ENCODE measurements around the gene CST6. TPM values are rescaled to one million over a fixed set of nuclear protein-coding genes. Genes with fewer than 3 reads are reported as not detected.

Gene CST6
- total RNA-seq, 1 donor from 2014 or later = 2.3 TPM

DNA sequence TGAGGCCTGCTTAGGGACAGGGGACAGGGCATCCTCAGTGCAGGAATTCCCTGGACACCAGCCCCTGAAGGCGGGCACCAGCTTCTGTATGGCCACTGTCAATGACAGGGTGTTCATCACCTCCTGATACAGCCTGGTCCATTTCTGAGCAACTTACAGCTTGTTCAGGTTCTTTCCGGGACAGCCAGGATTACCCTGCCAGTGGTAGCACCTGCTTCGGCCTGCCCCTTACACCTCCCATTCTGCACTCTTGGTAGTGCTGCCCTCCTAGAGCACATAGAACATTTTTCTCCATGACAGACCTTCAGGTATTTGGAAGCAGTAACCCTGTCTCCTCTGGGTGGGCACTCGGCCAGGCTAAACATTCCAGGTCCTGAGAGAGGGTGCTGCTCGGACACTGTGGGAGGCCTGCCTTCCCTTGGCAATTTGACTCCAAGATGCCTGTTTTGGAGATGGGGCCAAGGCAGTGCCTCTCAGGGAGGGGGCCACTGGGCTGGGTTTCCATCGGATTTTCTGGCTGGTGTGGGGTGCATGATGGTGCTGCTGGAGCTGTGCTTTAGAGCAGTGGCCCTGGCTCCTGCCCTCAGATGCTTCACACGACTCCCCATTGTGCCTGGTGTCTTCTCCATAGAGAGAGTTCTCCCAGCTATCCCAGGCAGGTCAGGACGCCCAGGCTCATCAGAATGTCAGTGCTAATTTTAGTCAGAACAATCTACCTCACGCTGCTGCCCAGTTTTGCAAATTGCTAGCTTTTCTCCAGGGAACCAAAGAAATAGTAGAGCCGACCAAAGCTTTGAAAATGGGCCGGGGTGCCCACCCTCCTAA, 35.9 kb downstream of the CST6 start:
- DNase-seq (ENCODE audit: low read depth) = peak; percentile 69

DNA sequence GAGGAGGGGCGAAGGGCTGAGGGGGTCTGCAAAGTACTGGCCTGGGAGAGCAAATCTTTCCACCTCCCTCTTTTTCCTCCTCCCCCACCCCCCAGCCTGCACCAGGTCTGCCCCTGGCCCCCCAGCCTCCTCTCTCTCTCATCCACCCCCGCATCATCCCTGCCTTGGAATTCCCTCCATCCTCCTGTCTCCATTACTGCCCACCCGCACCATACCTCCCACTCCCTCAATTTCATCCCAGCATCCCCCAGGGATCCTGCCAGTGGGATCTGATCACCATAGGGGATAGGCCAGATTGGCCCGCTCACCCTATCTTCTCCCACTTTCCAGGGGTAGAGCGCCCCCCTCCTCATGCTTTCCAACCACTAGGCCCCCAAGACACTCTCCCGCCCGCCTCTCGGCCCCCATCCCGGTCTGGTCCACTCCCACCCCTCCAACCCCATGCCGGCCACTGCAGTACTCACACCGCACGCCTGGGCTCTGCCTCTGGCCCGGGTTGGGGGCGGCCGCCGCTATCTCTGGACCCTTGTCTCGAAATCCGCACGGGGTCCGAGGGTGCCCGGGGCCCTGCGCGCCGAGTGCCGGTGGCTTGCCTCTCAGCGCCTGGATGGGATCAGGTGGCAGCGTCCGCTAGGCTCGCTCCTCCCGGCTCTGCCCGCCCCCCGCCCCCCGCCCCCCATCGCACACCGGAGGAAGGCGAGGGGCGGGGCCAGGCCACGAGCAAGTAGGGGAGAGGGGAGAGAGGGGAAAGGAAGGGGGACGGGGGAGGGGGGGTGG, 36.9 kb downstream of the CST6 start, which contains the start of gene GAL3ST3:
Gene GAL3ST3 (minus strand): TSS at position 615 of the 777 bp plus-strand sequence. CDS start 3,746 bp downstream, outside the sequence.
- no peak for DNase-seq (ENCODE audit: low read depth)

DNA sequence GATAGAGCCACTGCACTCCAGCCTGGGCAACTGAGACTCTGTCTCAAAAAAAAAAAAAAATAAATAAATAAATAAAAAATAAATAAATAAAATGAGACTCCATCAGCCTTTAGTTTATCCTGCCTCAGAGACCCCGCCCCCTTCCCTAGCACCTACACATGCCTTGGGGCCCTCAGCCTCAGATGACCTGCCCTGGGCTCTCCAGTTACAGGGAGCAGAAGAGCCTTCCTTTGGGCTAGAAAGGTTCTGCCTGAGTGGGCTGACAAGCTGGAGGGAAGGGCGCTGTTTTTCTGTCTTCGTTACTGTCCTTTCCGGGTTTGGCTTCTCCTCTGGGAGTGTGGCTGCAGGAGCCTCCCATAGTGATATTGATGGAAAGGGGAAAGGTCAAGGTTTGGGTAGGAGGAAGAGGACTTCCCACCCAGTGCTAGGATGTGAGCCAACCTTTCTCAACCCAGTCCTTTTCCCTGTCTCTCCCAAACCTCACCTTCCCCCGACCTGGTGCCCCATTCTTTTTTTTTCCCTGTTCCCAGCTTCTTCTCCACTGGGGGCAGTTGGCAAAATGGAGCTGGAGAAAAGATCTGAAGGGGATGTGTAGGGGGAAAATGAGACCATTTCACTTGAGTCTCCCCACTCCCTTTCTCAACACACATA, 38.9 kb downstream of the CST6 start:
- DNase-seq (ENCODE audit: low read depth) = no peak

DNA sequence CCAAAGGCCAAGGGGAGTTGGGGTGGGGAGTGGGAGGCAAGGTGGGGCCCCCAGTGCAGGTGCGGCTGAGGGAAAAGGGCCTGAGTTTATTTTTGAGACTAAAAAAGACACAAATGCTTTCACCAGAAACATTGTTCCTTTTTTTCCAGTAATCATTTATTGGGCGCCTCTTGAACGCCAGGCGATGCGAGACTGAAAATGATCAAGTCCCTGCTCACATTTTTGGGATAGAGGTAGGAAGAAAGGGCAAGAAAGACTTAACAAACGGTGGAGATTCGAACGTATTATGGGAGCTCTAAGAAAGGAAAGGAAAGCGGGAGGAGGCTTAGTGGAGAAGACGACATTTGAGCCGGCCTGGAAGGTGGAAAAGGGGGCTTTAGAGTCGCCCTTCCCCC, 39.6 kb downstream of the CST6 start:
- peak; percentile 9 for DNase-seq (ENCODE audit: low read depth)

DNA sequence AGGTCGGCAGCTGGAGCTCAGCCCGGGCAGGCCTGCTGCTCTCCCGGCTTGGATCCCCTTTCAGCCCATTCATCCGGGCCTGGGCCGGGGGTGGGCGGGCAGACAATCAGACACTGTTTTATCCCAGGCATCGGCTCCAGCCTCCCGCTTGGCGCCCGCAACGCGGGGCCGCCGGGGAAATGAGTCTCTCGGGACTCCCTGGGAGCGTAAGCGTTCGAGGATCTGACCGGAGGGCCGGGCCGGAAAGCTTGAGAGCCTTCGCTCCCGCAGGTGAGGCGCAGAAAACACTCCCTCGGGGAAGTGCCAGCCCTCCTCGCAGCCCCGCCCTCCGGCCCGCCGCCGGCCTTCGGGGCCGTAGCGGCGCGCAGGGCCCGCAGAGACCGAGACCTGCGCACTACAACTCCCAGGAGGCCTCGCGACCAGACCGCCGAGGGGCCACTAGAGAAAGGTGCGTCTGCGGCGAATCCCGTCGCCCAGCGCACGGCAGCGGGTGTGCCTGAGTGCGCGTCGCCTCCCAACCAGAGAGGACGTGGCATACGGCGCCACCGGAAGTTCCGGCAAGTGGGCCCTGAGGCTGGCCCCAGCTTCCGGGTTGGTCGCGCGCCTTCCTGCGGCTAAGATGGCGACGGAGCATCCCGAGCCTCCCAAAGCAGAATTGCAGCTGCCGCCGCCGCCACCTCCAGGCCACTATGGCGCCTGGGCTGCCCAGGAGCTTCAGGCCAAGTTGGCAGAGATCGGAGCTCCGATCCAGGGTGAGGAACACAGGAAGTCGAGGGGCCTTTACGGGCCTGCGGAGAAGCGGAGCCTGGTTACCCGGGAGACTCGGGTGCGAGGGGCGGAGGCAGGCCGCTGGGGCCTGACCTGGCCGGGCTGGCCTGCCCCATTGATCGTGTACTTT, 40.2 kb downstream of the CST6 start, which contains the start of gene SF3B2:
Gene SF3B2 (plus strand): TSS at position 599 of the 898 bp plus-strand sequence. CDS start 21 bp downstream, at position 620.
- DNase-seq (ENCODE audit: low read depth) = peak; percentile 93

DNA sequence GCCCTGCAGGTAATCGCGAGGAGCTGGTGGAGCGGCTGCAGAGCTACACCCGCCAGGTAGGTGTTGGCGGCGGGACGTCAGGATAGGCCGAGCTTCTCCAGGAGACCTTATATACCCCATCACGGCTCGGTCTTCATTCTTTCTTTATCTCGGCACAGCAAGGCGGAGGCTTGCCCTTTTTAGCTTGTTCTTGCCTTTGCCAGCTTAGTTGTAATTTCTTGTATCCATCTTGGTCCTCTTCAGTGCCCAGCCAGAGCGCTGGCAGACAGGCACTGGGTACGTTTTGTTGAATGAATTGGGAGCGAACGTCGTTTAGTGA, 40.8 kb downstream of the CST6 start:
- no peak for DNase-seq (ENCODE audit: low read depth)

DNA sequence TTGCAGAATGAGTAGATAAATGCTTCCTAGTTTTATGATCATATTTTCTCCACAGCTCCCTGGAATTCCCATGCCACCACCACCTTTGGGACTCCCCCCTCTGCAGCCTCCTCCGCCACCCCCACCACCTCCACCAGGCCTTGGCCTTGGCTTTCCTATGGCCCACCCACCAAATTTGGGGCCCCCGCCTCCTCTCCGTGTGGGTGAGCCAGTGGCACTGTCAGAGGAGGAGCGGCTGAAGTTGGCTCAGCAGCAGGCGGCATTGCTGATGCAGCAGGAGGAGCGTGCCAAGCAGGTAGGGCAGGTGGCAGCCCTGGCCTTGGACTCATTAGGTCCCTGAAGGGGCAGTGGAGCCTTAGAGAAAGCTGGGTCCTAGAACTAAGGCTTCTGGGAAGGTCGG, 43.2 kb downstream of the CST6 start:
- DNase-seq (ENCODE audit: low read depth) = no peak

DNA sequence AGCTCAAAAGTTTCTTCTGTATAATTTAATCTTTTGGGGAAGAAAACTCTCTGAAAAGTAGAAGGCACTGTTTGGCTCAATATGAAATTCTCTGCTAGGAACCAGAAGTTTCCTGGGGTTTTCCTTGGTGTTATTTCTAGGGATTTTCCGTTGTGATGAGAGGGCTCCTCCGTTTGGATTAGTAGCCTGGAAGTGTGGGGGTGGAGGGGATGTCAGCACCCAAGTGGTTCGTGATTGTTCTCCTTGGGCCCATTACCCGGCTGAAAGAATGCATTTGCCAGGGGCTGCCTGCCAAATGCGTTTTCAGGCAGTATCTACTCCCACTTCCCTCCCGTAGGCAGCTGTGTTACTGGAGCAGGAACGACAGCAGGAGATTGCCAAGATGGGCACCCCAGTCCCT, 44.7 kb downstream of the CST6 start:
- no peak for DNase-seq (ENCODE audit: low read depth)

DNA sequence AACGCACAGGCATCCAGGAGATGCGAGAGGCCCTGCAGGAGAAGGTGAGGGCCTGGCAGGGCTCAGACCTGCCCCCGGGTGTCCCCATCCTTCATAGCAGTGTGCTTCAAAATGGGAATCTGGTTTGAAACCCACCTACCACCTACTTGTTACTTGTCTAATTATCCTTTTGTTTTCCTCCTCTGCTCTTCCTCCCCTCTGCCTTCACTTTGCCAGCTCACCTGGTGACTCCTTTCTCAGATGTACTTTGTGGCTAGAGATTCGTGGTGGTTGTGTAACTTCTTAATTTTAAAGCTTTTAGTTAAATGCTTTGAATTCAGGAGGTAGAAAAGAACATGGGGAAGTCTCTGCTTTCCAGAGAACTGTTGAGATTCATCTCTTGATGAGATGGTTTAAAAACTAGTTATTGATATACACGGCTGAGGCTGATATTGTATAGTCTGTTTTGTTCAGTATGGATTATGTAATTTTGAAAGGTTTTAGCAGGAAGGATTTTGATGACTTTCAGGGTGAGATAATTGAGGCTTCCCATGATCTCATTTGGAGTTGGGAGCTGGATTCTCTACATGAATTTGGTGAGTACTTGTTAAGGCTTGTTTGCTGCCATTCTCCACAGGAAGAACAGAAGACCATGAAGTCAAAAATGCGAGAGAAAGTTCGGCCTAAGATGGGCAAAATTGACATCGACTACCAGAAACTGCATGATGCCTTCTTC, 48.3 kb downstream of the CST6 start:
- no peak for DNase-seq (ENCODE audit: low read depth)

DNA sequence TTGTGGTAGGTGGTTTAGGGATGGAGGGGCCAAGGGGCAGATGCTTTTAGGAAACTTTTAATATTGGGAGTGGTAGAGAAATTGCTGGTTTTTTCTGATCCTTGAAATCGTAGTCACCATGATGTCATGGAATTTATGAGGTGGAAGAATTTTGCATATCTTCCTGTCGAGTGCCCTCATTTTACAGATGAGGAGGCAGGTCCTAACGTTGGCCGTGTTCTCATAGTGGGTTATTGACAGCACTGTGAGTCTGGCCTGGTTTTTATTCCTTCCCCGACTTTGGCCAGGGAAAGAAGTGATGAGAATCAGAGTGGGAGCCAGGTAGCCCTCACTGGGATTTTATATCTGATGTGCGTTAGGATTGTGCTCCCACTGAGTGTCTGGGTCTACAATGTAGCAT, 49.5 kb downstream of the CST6 start:
- DNase-seq (ENCODE audit: low read depth) = no peak

DNA sequence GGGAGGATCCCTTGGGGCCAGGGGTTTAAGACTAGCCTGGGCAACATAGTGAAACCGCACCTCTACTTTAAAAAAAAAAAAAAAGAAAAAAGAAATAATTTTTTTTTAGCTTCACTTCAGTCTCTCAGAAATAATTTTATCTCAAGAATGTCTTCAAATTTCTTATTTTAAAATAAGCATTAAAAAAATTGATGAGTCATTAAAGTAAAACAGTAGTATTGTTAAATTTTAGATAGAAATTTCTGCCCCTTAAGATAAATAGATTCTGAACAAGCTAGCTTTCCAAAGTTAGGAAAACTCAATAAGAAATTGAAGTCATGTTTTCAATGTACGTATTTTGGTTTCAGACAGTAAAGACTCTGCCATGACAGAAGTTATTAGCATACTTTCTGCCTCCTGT, 50.6 kb downstream of the CST6 start:
- no peak for DNase-seq (ENCODE audit: low read depth)

Other genes starting within 250 kb of the CST6 start
- 10.6 and 17.2 TPM in 2 replicates for gene AP5B1, start 231.0 kb upstream of the CST6 start, total RNA-seq
- 0.20 and 5.2 TPM in 2 replicates for gene OVOL1, start 224.9 kb upstream of the CST6 start, total RNA-seq
- gene SNX32, start 178.0 kb upstream of the CST6 start, total RNA-seq = 0.40 TPM in 1 of 2 replicates, not detected in the other
- 1,035 and 1,160 TPM in 2 replicates for gene CFL1, start 153.8 kb upstream of the CST6 start, total RNA-seq
- gene MUS81, start 151.6 kb upstream of the CST6 start, total RNA-seq = 37.0 and 52.4 TPM in 2 replicates
- gene EFEMP2, start 139.2 kb upstream of the CST6 start, total RNA-seq = 18.9 and 35.0 TPM in 2 replicates
- 0.35 TPM in 1 of 2 replicates, not detected in the other for gene CTSW, start 132.2 kb upstream of the CST6 start, total RNA-seq
- gene FIBP, start 123.5 kb upstream of the CST6 start, total RNA-seq = 96.8 and 192 TPM in 2 replicates
- 10.0 and 13.5 TPM in 2 replicates for gene CCDC85B, start 121.3 kb upstream of the CST6 start, total RNA-seq
- 4.2 and 9.7 TPM in 2 replicates for gene FOSL1, start 111.6 kb upstream of the CST6 start, total RNA-seq
- gene C11orf68, start 92.9 kb upstream of the CST6 start, total RNA-seq = 6.9 and 15.7 TPM in 2 replicates
- gene DRAP1, start 92.6 kb upstream of the CST6 start, total RNA-seq = 54.2 and 117 TPM in 2 replicates
- not detected in 2 replicates for gene TSGA10IP, start 66.5 kb upstream of the CST6 start, total RNA-seq
- 10.8 and 43.3 TPM in 2 replicates for gene SART1, start 50.3 kb upstream of the CST6 start, total RNA-seq
- 38.0 and 39.0 TPM in 2 replicates for gene EIF1AD, start 9.9 kb upstream of the CST6 start, total RNA-seq
- gene BANF1, start 9.5 kb upstream of the CST6 start, total RNA-seq = 10.6 and 14.3 TPM in 2 replicates
- gene CATSPER1, start 14.5 kb downstream of the CST6 start, total RNA-seq = 0.65 TPM in 1 of 2 replicates, not detected in the other
- 0.87 and 1.8 TPM in 2 replicates for gene GAL3ST3, start 37.2 kb downstream of the CST6 start, total RNA-seq
- gene SF3B2, start 40.4 kb downstream of the CST6 start, total RNA-seq = 122 and 141 TPM in 2 replicates
- gene PACS1, start 58.3 kb downstream of the CST6 start, total RNA-seq = 19.4 and 61.2 TPM in 2 replicates
- 12.0 and 33.4 TPM in 2 replicates for gene KLC2, start 245.7 kb downstream of the CST6 start, total RNA-seq

Data from renal cortical epithelial cell (primary cell).